GM18508 (cell line): Measurements from ENCODE around the gene TMEM250.
"Not testable (repeated sequence)": the region's sequence is repeated elsewhere in the genome, so short reads cannot be mapped to it uniquely, and the experiment has no call there.

Experiments
- ATAC-seq: cut with Tn5 transposase; IDR thresholded peaks from one replicate; pipeline ENCODE4 v1.9.1; 2021; ENCODE audit warnings: moderate number of reproducible peaks; ENCODE audit not compliant: insufficient read depth, unreplicated experiment

Gene TMEM250, protein sequence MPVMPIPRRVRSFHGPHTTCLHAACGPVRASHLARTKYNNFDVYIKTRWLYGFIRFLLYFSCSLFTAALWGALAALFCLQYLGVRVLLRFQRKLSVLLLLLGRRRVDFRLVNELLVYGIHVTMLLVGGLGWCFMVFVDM

GRCh38 chr9:136118320-136119060 lies at the start of gene TMEM250:
TSS of gene TMEM250 (minus strand) at chr9:136118875. CDS start at chr9:136116900, 1,975 bp downstream.
- peak; percentile 33 for ATAC-seq

DNA sequence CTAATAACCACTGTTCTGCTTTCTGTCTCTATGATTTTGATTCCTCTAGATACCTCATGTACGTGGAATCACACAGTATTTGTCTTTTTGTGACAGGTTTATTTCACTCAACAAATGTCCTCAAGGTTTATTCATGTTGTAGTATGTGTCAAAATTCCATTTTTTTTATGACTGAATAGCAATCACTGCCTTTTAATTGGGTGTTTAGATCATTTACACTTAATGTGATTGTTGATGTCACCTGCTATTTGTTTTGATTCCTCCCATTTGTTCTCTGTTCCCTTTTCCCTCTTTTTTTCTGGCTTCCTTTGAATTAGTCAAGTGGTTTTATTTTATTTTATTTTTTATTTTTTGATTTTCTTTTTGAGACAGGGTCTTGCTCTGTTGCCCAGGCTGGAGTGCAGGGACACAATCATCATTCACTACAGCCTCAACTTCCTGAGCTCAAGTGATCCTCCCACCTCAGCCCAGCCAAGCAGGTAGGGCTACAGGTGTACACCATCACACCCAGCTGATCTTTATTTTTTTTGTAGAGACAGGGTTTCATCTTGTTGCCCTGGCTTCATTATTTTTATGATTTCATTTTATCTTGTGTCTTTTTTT lies 44.7 kb upstream of the TMEM250 start:
- no peak for ATAC-seq

DNA sequence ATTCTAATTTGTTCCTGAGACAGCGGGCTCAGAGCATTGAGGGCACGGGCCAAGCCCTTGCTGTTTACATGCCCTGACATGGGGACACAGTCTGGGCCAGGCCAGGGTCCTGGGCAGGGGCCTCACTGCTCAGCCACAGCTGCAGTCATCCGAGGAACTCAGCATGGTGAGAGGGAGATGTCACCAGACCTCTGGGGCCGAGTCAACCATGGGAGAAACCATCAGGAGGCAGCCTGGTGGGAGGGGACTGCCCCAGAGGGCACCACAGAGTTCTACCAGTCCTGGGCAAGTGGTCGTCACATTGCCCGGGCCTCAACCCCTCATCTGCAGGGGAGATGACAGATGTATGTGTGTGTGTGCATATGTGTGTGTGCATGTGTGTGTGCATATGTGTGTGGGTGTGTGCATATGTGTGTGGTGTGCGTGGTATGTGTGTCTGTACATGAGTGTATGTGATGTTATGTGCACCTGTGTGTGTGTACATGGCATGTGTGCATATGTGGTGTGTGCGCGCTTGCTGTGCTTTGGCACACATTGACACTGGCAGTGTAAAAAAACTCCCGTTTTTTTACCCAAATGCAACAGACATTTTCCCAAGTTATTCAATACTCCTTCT lies 42.4 kb upstream of the TMEM250 start:
- no peak for ATAC-seq

GRCh38 chr9:136160381-136160841 lies 41.7 kb upstream of the TMEM250 start:
- no peak for ATAC-seq

- ATAC-seq = no peak
Measured at GRCh38 chr9:136159851-136160250, 41.2 kb upstream of the TMEM250 start.

DNA sequence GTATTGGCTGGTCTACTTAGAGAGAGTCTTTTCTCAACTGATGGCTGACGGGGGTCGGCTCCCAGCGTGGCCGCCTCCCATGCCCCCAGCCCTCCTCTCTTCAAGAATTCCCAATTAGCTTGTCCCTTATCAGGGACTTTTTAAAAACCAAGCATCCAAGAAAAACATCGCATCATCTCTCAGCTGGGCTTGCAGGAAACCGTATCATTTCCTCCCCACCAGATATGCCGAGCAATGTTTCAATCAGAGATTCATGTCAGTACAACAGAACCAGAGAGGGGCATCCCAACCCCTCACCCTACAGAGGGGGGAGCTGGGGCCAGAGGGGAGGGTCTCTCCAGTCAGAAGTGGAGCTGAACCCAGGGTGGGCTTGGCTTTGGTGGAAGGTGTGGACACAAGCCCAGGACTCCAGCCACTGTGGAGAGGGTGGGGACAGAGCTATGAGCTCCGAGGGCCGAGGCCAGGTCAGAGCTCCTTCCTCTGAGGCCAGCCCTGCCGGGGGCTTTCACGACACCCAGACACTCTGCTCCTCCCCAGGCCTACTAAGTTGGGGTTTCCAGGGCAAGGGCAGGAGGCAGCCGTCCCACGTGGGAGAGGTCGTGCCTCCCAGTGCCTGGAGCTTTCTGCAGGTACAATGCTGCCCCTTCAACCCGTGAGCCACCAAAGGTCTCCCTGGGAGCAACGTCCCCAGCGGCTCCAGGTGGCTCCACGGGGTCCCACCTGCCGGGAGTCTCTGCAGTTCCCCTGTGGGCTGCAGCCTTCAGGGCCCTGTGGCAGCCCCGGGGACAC lies 39.0 kb upstream of the TMEM250 start:
- ATAC-seq = no peak

DNA sequence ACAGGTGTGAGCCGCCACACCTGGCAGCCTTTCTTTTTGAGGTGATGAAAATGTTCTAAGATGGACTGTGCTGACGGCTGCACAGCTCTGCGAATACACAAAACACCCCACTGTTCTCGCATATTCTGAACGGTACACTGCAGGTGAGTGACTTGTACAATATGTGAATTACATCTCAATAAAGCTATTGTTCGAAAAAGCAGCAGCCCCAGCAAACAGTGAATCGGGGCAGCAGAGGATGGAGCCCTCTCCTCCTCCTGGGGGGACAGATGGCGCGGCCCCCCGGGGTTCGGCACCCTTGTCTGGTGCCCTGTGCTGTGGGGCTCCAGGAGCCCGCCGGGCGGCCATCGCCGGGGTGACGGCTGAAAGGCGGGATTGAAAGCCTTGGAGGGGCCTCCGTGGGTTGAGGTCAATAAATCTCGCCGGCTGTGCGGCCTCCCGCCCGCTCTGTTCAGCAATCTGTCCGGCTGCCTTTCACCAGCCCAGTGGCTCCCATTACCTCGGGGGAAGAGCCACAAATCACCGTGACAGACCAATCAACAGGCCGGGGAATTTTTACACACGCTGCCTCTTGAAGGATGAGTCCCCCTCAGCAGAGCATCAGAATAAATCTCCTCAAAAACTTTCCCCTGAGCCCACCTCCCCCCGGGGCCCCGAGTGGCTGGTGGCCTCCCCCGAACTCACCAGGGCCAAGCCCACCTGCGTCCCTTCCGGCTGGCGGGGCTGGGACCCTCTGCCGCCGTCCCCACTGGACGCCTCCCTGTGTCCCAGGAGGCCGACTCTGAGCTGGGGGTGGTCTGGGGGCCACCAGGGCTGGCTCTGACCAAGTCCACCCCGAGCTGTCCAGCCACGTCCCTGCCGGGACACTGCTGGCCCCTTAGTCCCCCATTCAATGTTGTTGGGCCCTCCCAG lies 37.8 kb upstream of the TMEM250 start:
- ATAC-seq = no peak

- no peak for ATAC-seq
Measured at GRCh38 chr9:136155576-136155975, 36.9 kb upstream of the TMEM250 start.

DNA sequence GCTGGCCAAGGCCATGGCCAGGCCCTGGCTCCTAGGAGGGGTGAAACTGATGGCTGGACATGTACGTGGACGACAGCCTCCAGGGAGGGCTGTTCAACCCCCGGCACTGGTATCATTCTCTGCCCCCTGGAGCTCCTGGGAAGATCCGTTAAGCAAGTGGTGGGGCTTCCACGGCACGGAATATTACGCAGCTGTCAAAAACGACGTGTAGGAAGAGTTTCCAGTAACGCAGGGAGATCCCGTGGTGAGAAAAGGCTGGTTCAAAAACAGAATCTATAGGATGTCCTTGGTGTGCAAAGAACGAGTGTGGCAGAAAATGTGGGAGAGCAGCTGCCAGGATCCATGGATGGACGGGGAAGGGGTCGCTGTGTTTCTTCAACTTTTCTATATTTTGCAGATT lies 36.3 kb upstream of the TMEM250 start:
- ATAC-seq = no peak

DNA sequence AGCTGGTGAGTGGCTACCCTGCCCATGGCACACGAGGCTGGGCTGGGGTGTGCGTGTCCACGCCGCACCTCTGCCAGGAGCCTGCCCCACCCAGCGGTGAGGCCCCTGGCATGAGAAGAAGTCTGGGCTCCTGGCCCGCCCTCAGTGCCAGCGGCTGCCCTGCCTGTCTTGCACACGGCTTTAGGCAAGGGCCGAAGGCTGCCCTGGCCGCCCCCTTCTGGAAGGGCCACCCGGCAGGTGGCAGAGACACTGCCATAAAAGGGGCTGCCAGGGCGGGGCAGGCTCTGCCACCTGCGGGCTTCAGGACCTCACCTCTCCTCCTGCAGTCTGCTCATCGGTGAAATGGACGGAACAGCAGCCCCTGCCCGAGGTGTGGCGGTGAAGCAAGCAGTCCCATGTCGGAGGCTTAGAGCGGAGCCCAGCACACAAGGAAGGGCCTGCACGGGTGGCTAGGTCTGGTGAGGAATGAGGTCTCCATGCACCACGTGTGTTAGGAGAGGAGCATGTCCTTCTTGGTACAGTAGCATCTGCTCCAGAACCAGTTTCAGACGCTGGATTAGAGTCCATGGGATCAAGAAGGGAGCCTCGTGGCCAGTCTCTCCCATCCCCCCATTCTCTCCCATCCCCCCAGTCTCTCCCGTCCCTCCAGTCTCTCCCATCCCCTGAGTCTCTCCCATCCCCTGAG lies 34.8 kb upstream of the TMEM250 start:
- no peak for ATAC-seq

- no peak for ATAC-seq
Measured at GRCh38 chr9:136152931-136153330, 34.3 kb upstream of the TMEM250 start.

DNA sequence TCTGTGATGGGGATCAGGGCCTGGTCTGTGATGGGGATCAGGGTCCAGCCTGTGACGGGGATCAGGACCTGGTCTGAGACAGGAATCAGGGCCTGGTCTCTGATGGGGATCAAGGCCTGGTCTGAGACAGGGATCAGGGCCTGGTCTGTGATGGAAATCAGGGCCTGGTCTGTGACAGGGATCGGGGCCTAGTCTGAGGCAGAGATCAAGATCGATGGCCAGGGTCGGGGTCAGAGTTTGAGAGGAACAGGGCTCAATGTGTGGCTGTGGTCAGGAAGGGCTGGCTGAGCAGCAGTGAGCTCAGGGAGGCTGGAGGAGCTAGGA lies 33.8 kb upstream of the TMEM250 start:
- no peak for ATAC-seq

GRCh38 chr9:136151848-136152542 lies 33.3 kb upstream of the TMEM250 start:
- ATAC-seq = no peak

DNA sequence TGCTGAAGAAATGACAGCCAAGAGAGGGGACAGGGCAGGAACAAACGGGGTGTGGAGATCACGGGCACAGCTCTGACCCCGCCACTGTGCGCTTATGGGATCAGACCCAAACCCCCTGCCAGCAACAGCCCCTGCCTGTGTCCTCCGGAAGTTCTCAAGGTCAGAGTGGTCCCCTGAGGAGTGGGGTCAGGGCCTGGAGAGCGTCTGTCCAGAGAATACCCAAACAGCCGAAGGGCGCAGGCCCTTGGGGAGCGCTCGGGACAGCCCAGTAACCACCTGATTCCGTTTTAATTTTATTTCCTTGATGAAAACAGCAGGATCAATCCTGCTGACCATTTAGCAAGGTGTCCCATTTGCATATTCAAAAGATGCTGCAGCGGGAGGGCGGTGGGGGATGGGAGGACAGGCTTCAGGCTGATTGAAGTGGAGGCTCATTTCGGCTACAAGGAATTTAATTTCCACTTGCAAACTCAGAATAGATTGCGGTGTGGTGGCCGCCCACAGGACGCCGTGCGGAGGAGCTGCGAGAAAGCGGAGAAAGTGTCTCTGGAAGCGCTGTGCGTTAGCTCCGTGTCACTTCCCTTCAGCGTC lies 32.6 kb upstream of the TMEM250 start:
- ATAC-seq = no peak

DNA sequence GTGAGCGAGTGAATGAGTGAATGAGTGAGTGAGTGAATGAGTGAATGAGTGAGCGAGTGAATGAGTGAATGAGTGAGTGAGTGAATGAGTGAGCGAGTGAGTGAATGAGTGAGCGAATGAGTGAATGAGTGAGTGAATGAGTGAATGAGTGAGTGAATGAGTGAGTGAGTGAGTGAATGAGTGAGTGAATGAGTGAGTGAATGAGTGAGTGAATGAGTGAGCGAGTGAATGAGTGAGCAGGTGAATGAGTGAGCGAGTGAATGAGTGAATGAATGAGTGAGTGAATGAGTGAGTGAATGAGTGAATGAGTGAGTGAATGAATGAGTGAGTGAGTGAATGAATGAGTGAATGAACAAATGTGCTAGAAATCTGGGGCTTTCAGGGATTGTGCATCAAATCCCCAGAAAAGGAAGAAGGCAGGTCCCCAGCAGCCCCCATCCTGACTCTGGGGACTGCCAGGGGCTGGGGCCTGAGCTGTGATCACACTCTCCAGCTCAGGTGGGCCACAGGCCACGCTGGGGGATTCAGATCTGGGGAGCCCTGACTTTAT lies 32.1 kb upstream of the TMEM250 start:
- not testable (repeated sequence) for ATAC-seq

GRCh38 chr9:136149853-136150252 lies 31.2 kb upstream of the TMEM250 start:
- ATAC-seq = no peak

DNA sequence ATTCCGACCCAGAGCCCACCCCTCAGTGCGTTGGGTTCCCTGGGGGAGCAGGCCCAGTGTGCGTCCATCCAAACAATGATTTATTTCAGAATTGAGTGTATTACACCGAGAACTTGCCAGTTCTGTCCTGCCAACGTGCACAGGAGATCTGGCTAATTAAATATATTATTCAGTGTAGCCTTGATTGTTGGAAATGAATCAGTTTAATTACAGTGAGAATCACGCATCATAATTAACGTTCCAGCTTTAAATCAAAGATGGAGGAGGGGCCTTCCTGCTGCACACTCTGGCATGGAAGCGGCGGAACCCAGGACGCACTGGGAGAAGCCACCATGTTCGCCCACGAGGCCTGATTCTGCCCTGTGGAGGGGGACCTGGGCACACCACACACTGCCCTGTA lies 30.7 kb upstream of the TMEM250 start:
- ATAC-seq = no peak

GRCh38 chr9:136148766-136149165 lies 30.1 kb upstream of the TMEM250 start:
- no peak for ATAC-seq
